NT2/D1 (cell line): ENCODE data around the gene PGC.

Experiments used
- DNase-seq: peaks from one replicate; pipeline ENCODE4 v3.0.0-alpha.2; 2011; ENCODE audit warnings: low read depth, low spot score
- H3K27me3 ChIP-seq: 2 replicates; pipeline ENCODE4 v1.6.0; 2011; ENCODE audit warnings: mild to moderate bottlenecking; ENCODE audit not compliant: insufficient read length, insufficient read depth
- H3K36me3 ChIP-seq: 2 replicates; pipeline ENCODE4 v1.6.1; 2011; ENCODE audit warnings: mild to moderate bottlenecking, low read length, mixed read lengths; ENCODE audit not compliant: insufficient read depth, insufficient read length
- H3K4me1 ChIP-seq: 2 replicates; pipeline ENCODE4 v1.5.1; 2011; ENCODE audit not compliant: insufficient read depth, insufficient read length
- H3K4me3 ChIP-seq: 2 replicates; pipeline ENCODE4 v1.5.1; 2011; ENCODE audit warnings: low read depth; ENCODE audit not compliant: insufficient read length
- H3K9ac ChIP-seq: 2 replicates; pipeline ENCODE4 v1.6.0; 2011; ENCODE audit warnings: low read depth; ENCODE audit not compliant: insufficient read length
- H3K9me3 ChIP-seq: 2 replicates; pipeline ENCODE4 v1.5.1; 2011; ENCODE audit warnings: mild to moderate bottlenecking, low read length; ENCODE audit not compliant: insufficient read depth
- SUZ12 ChIP-seq: IDR thresholded peaks from 2 replicates; pipeline ENCODE4 v1.6.1; 2011; ENCODE audit not compliant: insufficient read length, insufficient read depth; ENCODE audit errors: extremely low read depth
- YY1 ChIP-seq: IDR thresholded peaks from 2 replicates; pipeline ENCODE4 v1.6.1; 2011; ENCODE audit not compliant: insufficient read length, insufficient read depth
- ZNF274 ChIP-seq: IDR thresholded peaks from 2 replicates; pipeline ENCODE4 v1.6.1; 2011; ENCODE audit warnings: mild to moderate bottlenecking, low read depth, low read length

The PGC gene

DNA sequence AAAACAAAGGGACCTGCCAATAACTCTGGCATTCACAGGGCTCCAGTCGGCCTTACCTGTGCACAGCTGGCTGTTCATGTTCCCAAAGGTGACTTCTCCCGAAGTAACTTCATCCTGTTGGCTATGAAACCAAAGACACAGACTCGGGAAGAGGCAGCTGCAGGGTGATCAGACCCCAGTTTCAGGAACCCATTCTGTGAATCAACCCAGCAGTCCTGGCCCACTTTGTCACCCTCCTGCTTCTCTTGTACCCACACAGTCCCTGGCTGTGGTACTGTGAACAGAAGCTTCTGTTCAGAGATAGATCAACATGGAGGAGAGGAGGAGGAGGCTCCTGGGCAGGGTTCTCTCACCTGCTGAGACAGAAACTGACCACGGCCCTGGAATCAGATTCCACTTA lies 8.7 kb upstream of the PGC start:
- no peak overlapping the region for H3K9ac ChIP-seq
- H3K4me1 ChIP-seq: peaks cover 7% of the 10 kb centered on the region
- TF ChIP-seq SUZ12: no peak
- TF ChIP-seq ZNF274: no peak
- no peak for TF ChIP-seq YY1
- no peak overlapping the region for H3K4me3 ChIP-seq
- DNase-seq: no peak
- H3K36me3 ChIP-seq: no peaks in the 10 kb centered on the region
- H3K9me3 ChIP-seq: peaks cover 8% of the 10 kb centered on the region; the same call in 1 of the 2 replicates
- H3K27me3 ChIP-seq: no peaks in the 10 kb centered on the region

GRCh38 chr6:41750374-41750773 lies 3.2 kb upstream of the PGC start:
- DNase-seq: no peak
- no peaks in the 10 kb centered on the region for H3K36me3 ChIP-seq
- H3K27me3 ChIP-seq: no peaks in the 10 kb centered on the region
- no peak overlapping the region for H3K9ac ChIP-seq
- H3K4me1 ChIP-seq: peaks cover 3% of the 10 kb centered on the region
- H3K9me3 ChIP-seq: no peaks in the 10 kb centered on the region
- TF ChIP-seq ZNF274 (no peak), SUZ12 (no peak), YY1 (no peak)
- no peak overlapping the region for H3K4me3 ChIP-seq

- no peak overlapping the region for H3K4me3 ChIP-seq
- DNase-seq: no peak
- H3K4me1 ChIP-seq: peaks cover 3% of the 10 kb centered on the region
- H3K27me3 ChIP-seq: no peaks in the 10 kb centered on the region
- H3K9ac ChIP-seq: no peak overlapping the region
- H3K36me3 ChIP-seq: no peaks in the 10 kb centered on the region
- TF ChIP-seq YY1: no peak
- TF ChIP-seq SUZ12: no peak
- H3K9me3 ChIP-seq: no peaks in the 10 kb centered on the region
Observed at GRCh38 chr6:41748542-41748941, 1.3 kb upstream of the PGC start.

GRCh38 chr6:41748102-41748477 lies 893 bp upstream of the PGC start:
- Histone ChIP-seq H3K27me3 (no peaks in the 10 kb centered on the region), H3K36me3 (no peaks in the 10 kb centered on the region), H3K9ac (no peak overlapping the region), H3K4me3 (no peak overlapping the region), H3K9me3 (no peaks in the 10 kb centered on the region), H3K4me1 (peaks cover 3% of the 10 kb centered on the region)
- TF ChIP-seq SUZ12 (no peak), YY1 (no peak), ZNF274 (no peak)
- no peak for DNase-seq

GRCh38 chr6:41746107-41746506 lies 1.1 kb downstream of the PGC start:
- Histone ChIP-seq H3K27me3 (no peaks in the 10 kb centered on the region), H3K4me3 (no peak overlapping the region), H3K9me3 (no peaks in the 10 kb centered on the region), H3K36me3 (no peaks in the 10 kb centered on the region), H3K9ac (no peak overlapping the region), H3K4me1 (peaks cover 8% of the 10 kb centered on the region)
- TF ChIP-seq SUZ12 (no peak), ZNF274 (no peak), YY1 (no peak)
- no peak for DNase-seq

GRCh38 chr6:41744236-41744787 lies 2.9 kb downstream of the PGC start:
- no peak for DNase-seq

GRCh38 chr6:41743406-41744235 lies 3.6 kb downstream of the PGC start:
- Histone ChIP-seq H3K27me3 (no peaks in the 10 kb centered on the region), H3K4me1 (peaks cover 14% of the 10 kb centered on the region)

More at GRCh38 chr6:41744236-41744787, 2.9 kb downstream of the PGC start:
- no peak for TF ChIP-seq ZNF274
- no peak for TF ChIP-seq YY1
- no peak for TF ChIP-seq SUZ12
- Histone ChIP-seq H3K9me3 (no peaks in the 10 kb centered on the region), H3K27me3 (no peaks in the 10 kb centered on the region), H3K9ac (no peak overlapping the region), H3K4me1 (peaks cover 11% of the 10 kb centered on the region), H3K36me3 (no peaks in the 10 kb centered on the region), H3K4me3 (no peak overlapping the region)

More at GRCh38 chr6:41743406-41744235, 3.6 kb downstream of the PGC start:
- no peak overlapping the region for H3K4me3 ChIP-seq
- H3K36me3 ChIP-seq: no peaks in the 10 kb centered on the region
- no peak for DNase-seq
- H3K9ac ChIP-seq: no peak overlapping the region
- no peaks in the 10 kb centered on the region for H3K9me3 ChIP-seq
- TF ChIP-seq ZNF274 (no peak), SUZ12 (no peak), YY1 (no peak)
